Dermis microvascular lymphatic vessel endothelial cell (primary cell): ENCODE measurements around the gene MPV17L. TPM values are rescaled to one million over a fixed set of nuclear protein-coding genes. Genes with fewer than 3 reads are reported as not detected.
A peak's percentile ranks its signal among the peaks of the same experiment; 100 is the strongest.
"Not testable (repeated sequence)": the region's sequence is repeated elsewhere in the genome, so short reads cannot be mapped to it uniquely, and the experiment has no call there.

Experiments used
- DNase-seq, 2 donors: peaks; one replicate each; pipeline versions ENCODE4 v3.0.0 to v3.0.0-alpha.2; 2010; ENCODE audit warnings: low read depth in 2 of 2
- total RNA-seq: library from RNA; depleted of rRNA; stranded (reverse); fragments of >200 nt; gene quantifications from 2 replicates; pipeline ENCODE4 v1.2.1, GENCODE V29; 2014

MPV17L gene
- total RNA-seq, 1 donor from 2014 or later = 0.13 TPM

DNA sequence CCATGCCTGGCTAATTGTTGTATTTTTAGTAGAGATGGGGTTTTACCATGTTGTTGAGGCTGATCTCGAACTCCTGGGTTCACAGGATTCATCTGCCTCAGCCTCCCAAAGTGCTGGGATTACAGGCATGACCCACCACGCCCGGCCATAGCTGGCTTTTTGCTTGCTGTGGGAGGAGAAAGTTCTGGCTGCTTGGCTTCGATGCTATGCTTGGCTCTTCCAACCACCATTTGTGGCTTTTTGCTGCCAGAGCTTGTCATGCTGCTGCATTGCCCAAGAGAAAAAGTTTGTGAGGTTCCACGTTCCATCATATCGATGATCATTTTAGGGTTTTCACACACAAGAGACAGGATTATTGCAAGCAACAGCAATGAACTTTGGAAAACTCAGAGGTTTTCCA, 55.1 kb downstream of the MPV17L start:
- no peak for DNase-seq

GRCh38 chr16:15451098-15451731, 55.7 kb downstream of the MPV17L start:
- DNase-seq = no peak

DNA sequence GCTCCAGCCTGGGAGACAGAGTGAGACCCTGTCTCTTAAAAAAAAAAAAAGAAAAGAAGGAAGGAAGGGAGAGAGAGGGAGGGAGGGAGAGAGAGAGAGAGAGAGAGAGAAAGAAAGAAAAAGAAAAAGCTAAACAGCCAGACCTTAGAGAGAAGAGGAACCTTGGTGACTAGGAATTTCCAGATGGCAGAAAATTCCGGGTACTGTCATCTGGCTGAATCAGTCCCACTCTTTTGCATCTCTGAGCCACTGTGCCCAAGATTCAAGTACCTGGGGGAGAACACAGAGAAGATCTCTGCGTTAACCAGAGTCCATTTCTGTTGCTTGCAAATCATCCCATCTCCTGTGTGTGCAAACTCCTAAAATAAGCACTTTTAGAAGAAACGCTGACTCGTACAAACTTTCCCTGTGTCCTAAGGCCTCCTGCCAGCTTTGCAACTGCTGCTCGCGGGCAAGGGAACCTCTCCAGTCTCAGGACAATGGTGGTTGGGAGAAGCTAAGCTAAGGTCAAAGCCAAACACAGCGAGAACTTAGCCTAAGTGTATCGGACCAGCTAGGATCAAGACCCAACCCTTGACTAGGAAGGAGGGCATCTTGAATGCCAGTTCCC, 56.8 kb downstream of the MPV17L start:
- DNase-seq = no peak

GRCh38 chr16:15453296-15453695, 57.7 kb downstream of the MPV17L start:
- DNase-seq = not testable (repeated sequence)

DNA sequence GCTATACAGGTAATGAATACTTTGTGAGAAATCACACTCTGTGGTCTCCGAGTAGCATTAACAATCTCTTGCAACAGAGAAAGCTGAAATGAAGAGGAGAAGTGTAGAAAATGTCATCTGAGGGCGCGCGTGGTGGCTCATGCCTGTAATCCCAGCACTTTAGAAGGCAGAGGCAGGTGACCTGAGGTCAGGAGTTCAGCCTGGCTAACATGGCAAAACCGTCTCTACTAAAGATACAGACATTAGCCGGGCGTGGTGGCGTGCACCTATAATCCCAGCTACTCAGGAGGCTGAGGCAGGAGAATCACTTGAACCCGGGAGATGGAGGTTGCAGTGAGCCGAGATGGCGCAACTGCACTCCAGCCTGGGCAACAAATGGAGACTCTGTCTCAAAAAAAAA, 59.4 kb downstream of the MPV17L start:
- DNase-seq = not testable (repeated sequence)

GRCh38 chr16:15457400-15457799, 61.8 kb downstream of the MPV17L start:
- no peak for DNase-seq

- no peak for DNase-seq
Measured at GRCh38 chr16:15457958-15458357, 62.4 kb downstream of the MPV17L start.

GRCh38 chr16:15459791-15460190, 64.2 kb downstream of the MPV17L start:
- no peak for DNase-seq

DNA sequence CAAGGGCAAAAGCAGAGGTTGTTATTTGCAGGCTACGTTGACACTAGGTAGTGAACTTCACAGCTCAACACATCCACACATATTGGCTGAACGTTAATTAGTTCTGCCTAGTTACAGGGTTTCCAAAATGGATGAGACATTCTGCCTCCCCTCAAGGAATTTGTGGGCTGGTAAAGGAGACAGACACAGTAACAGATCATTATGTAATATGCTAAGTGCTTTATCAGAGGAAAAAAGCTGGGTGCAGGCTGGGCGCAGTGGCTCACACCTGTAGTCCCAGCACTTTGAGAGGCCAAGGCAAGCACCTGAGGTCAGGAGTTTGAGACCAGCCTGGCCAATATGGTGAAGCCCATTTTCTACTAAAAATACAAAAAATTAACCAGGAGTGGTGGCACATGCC, 65.0 kb downstream of the MPV17L start:
- no peak for DNase-seq

GRCh38 chr16:15461376-15461775, 65.8 kb downstream of the MPV17L start:
- peak in 1 of 2 donors; percentile 35 for DNase-seq

Other genes with a start within 250 kb of the MPV17L start
- 0.64 TPM in 1 of 2 replicates, not detected in the other for gene NPIPA5, start 17.5 kb upstream of the MPV17L start, total RNA-seq
- 11.2 and 15.9 TPM in 2 replicates for gene BMERB1, start 38.8 kb downstream of the MPV17L start, total RNA-seq
- gene MARF1, start 247.4 kb downstream of the MPV17L start, total RNA-seq = 9.6 and 17.1 TPM in 2 replicates